Airway epithelial cell (primary cell): ENCODE results near the gene UQCRC1. TPM values are rescaled to one million over a fixed set of nuclear protein-coding genes. Genes with fewer than 3 reads are reported as not detected.

ENCODE experiments used
- total RNA-seq: library from RNA; depleted of rRNA; stranded (reverse); fragments of >200 nt; gene quantifications from 2 replicates; pipeline ENCODE4 v1.2.3, GENCODE V29; 2015

The UQCRC1 gene
- total RNA-seq: 452 and 505 TPM in 2 replicates

DNA sequence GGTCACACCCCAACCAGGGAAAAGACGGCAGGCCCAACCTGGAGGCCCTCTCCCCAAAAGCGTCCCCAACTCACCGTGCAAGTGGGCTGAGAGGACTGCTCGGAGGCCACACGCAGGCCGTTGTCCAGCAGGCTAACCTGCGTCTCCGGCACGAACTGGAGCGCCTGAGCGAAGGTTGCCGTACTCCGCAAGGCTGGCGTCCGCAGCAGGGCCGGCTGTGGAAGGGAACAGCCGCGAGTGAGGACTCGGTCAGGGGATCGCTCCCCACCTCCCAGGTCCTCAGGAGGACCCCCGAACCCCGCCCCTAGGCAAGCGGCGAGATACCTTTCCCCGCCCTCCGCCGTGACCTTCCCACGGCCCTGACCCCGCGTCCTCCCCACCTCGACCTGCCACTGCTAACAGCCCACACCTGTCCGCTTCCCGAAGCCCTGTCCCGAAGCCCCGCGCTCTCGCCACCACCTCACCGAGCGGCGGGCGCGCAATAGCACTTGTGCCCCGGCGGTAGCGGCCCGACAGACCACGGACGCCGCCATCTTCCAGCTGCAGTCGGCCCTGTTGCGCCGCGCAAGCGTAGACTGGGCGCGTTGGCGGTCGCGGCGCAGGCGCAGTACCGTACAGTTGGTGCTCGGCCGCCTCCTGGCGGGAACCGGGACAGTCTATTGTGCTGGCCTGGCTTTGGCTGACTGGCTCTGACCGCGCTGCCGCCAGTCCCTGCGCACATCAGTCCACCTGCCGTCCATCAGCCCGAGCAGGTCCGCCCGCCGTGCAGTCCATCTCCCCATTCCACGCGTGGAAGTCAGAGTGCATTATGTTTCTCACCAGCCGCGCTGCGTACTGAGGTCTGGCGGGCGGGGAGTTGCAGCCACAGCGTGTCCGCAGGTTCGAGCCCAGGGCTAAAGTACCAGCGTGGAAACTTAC is at the start of gene UQCRC1:
UQCRC1 (minus strand) TSS at position 559 of the 918 bp plus-strand sequence; CDS start at position 533, 26 bp downstream.

DNA sequence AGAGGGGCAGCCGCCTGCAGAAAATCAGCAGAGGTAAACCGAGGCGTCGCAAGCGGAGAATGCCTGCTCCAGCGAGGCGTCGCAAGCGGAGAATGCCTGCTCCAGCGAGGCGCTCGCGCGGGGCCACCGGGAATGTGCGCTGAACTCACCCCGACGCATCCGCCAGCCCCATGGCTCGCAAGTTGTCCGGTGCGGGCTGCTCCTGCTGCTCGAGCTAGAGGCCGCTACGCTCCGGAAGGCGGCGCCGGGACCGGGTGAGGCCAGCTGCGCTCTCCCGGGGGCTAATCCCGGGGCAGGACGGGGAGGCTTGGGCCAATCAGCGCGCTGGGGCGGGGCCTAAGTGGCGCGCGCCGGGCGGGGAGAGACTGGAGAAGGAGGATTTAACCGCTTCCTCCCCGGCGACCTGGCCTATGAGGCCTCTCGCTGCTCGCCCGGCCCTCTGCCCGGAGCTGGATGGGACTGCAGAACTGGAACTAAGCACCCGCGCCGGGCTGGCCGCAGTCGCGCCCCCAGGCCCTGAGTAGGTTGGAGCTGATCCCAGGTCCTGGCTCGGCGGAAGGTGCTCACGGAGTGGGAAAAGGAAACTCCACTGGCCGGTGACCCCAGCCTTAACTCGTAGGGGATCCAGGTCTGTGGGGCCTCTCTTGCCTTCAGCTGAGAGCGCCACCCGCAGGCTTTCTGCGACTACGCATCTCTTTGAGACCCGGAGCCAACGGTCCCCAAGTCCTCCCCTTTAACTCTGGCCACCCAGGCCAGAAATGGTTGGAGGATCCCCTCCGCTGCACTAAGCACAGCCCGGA is 26.0 kb upstream of the UQCRC1 start, which contains the start of gene SLC26A6:
SLC26A6 (minus strand) TSS at position 240 of the 800 bp plus-strand sequence; CDS start at position 172, 68 bp downstream.

DNA sequence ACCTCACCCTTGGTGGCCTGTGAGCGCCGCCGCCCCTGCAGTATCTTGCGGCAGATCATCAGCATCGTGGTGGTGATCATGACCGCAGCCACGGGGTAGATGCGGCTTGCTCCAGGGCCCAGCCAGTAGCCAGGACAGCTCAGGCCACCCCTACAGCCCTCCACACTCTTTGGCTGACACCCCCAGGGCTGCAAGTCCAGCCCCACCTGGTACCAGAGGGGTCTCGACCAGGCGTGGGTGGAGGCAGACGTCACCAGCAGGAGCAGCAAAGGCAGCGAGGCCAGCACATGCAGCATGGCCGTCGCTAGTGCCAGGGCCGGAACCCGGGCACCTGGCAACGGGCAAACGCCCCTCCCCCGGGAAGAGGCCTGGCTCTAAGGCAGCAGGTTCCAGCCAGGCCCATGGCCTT is 12.0 kb upstream of the UQCRC1 start, which contains the start of gene TMEM89:
TMEM89 (minus strand) TSS at position 309 of the 409 bp plus-strand sequence; CDS start at position 296, 13 bp downstream.

DNA sequence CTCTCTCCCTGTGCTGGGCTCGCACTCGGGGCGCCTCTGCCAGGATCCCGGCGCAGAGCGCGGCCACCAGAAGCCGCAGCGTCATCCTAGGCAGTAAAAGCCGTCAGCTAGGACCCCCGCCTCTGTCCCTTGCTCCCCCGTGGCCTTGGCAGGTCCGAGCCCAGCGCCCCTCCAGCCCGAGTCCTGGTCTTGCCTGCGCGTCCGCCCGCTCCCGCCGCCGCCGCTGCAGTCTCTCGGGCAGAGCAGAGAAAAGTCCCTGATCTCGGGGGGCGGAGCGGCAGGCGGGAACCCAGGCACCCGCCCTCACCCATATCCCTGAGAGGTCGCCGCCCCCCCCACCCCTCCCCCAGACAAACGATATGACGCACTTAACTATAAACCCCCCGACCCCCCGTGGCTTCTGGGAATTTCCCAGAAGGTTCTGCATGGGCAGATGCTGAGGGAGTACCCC is 14.3 kb downstream of the UQCRC1 start, which contains the start of gene COL7A1:
COL7A1 (minus strand) TSS at position 255 of the 451 bp plus-strand sequence; CDS start at position 85, 170 bp downstream.

DNA sequence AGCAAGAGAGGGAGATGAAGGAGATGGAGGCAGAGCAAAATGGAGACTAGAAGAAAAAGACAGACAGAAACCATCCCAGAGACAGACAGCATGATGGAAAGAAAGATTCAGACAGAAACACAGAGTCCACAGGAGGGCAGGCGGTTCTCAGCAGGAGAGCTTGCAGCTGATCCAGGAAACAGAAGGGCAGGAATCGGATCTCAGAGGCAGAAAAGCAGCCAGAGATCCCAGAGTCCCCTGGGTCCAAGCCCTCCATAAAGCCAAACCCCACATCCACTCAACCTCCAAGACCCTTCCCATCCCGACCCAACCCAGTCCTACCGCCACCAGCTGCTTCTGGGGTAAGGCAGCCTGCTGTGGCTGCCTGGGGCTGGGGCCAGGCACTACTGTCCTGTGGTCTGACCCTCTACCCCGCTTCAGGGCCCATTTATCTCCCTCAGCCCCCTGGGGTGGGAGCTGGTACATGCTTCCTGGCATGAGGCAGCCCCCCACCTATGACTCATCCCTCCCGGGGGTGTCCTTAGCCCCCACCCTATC is 46.0 kb downstream of the UQCRC1 start, which contains the start of gene UCN2:
UCN2 (minus strand) TSS at position 400 of the 537 bp plus-strand sequence. CDS start 657 bp downstream, outside the sequence.

GRCh38 chr3:48556796-48557626 is 52.4 kb downstream of the UQCRC1 start, which contains the start of gene PFKFB4:
Gene PFKFB4, minus strand, starts transcription at chr3:48556803. Its CDS starts 26 bp downstream, at chr3:48556777.

Other genes with a start within 250 kb of the UQCRC1 start
- not detected in 2 replicates for gene FBXW12, start 237.4 kb downstream of the UQCRC1 start, total RNA-seq
- gene PLXNB1, start 179.6 kb downstream of the UQCRC1 start, total RNA-seq: 108 and 120 TPM in 2 replicates
- 22.7 and 31.3 TPM in 2 replicates for gene CCDC51, start 169.5 kb downstream of the UQCRC1 start, total RNA-seq
- 468 and 669 TPM in 2 replicates for gene TMA7, start 169.4 kb downstream of the UQCRC1 start, total RNA-seq
- gene ATRIP, start 162.9 kb downstream of the UQCRC1 start, total RNA-seq: 8.9 and 9.0 TPM in 2 replicates
- 144 and 159 TPM in 2 replicates for gene SHISA5, start 105.5 kb downstream of the UQCRC1 start, total RNA-seq
- 20.5 and 24.5 TPM in 2 replicates for gene PFKFB4, start 52.8 kb downstream of the UQCRC1 start, total RNA-seq
- gene UCN2, start 45.9 kb downstream of the UQCRC1 start, total RNA-seq: 14.4 and 15.2 TPM in 2 replicates
- 294 and 341 TPM in 2 replicates for gene COL7A1, start 14.3 kb downstream of the UQCRC1 start, total RNA-seq
- not detected in 2 replicates for gene TMEM89, start 12.1 kb upstream of the UQCRC1 start, total RNA-seq
- 34.7 and 59.2 TPM in 2 replicates for gene SLC26A6, start 25.8 kb upstream of the UQCRC1 start, total RNA-seq
- 0.60 and 1.1 TPM in 2 replicates for gene CELSR3, start 53.2 kb upstream of the UQCRC1 start, total RNA-seq
- gene NCKIPSD, start 76.3 kb upstream of the UQCRC1 start, total RNA-seq: 25.2 and 34.8 TPM in 2 replicates
- gene IP6K2, start 107.6 kb upstream of the UQCRC1 start, total RNA-seq: 86.9 and 103 TPM in 2 replicates
- gene PRKAR2A, start 238.2 kb upstream of the UQCRC1 start, total RNA-seq: 35.0 and 41.8 TPM in 2 replicates